B cell (primary cell): ENCODE measurements around the gene FRMD7. TPM values are rescaled to one million over a fixed set of nuclear protein-coding genes. Genes with fewer than 3 reads are reported as not detected.

Experiments
- ATAC-seq: fragments of 200-7000 bp; cut with Tn5 transposase; one replicate; pipeline ENCODE4 v1.10.0; 2021; ENCODE audit warnings: low read depth, mild to moderate bottlenecking, moderate number of reproducible peaks, moderate library complexity
- CTCF ChIA-PET: fragments of 350-600 bp; sonication (Branson Sonifier 250); formaldehyde crosslinking; loops from one replicate; lab custom pipeline; 2021; ENCODE audit warnings: antibody characterized with exemption, inconsistent platforms; lab: Charles Lee
- POLR2A ChIA-PET: fragments of 350-600 bp; sonication (Branson Sonifier 250); formaldehyde crosslinking; loops from one replicate; lab custom pipeline; 2021; ENCODE audit warnings: antibody characterized with exemption; lab: Charles Lee
- DNase-seq: peaks from one replicate; pipeline ENCODE4 v3.0.0; 2013
- H2AFZ ChIP-seq: 2 replicates; pipeline ENCODE4 v1.6.1; 2012; ENCODE audit warnings: mild to moderate bottlenecking, low read depth, low read length; ENCODE audit not compliant: insufficient read depth, poor library complexity, severe bottlenecking
- H3K27ac ChIP-seq, 2 donors: 1 replicate in 1 of 2; 2 replicates in 1 of 2; pipeline ENCODE4 v1.5.1; 2012 to 2013; ENCODE audit warnings: low read length in 2 of 2, mild to moderate bottlenecking in 2 of 2, moderate library complexity in 1 of 2
- H3K27me3 ChIP-seq, 4 experiments: fragments of 200-600 bp in 1 of 4; sonication (generic) in 1 of 4; replicated peaks in 1 of 4; 1 replicate in 2 of 4; 2 replicates in 2 of 4; pipeline versions ENCODE4 v1.6.1 to v1.7.0; 2013 to 2016; ENCODE audit warnings: low read length in 3 of 4, mild to moderate bottlenecking in 2 of 4, mixed read lengths in 1 of 4, moderate library complexity in 1 of 4; ENCODE audit not compliant: insufficient read depth in 4 of 4, control insufficient read depth in 3 of 4; ENCODE audit errors: control extremely low read depth in 1 of 4
- H3K36me3 ChIP-seq, 2 experiments: replicated peaks in 1 of 2; 1 replicate in 1 of 2; 2 replicates in 1 of 2; pipeline versions ENCODE4 v1.6.1 to v1.7.1; 2013; ENCODE audit warnings: low read length in 1 of 2; ENCODE audit not compliant: insufficient read depth in 2 of 2, control insufficient read depth in 1 of 2; ENCODE audit errors: control extremely low read depth in 1 of 2, extremely low read depth in 1 of 2
- H3K4me1 ChIP-seq, 2 donors: fragments of 200-600 bp in 1 of 2; sonication (generic) in 1 of 2; 1 replicate in 1 of 2; 2 replicates in 1 of 2; pipeline versions ENCODE4 v1.5.1 to v1.6.1; 2013 to 2017; ENCODE audit warnings: low read length in 2 of 2; ENCODE audit not compliant: control insufficient read depth in 2 of 2, insufficient read depth in 2 of 2
- H3K4me2 ChIP-seq: replicated peaks from 2 replicates; pipeline ENCODE3; 2012; ENCODE audit warnings: mild to moderate bottlenecking, low read depth, low read length; ENCODE audit not compliant: poor library complexity, severe bottlenecking
- H3K4me3 ChIP-seq, 5 experiments: fragments of 200-600 bp in 1 of 5; sonication (generic) in 1 of 5; 1 replicate in 3 of 5; 2 replicates in 2 of 5; pipeline versions ENCODE4 v1.5.1 to v1.7.0; 2011 to 2016; ENCODE audit warnings: low read length in 4 of 5, mild to moderate bottlenecking in 4 of 5, low read depth in 2 of 5, control low read depth in 1 of 5, moderate library complexity in 1 of 5; ENCODE audit not compliant: insufficient read depth in 1 of 5; ENCODE audit errors: control extremely low read depth in 1 of 5, extremely low read depth in 1 of 5
- H3K79me2 ChIP-seq: fragments of 200-600 bp; sonication (generic); one replicate; pipeline ENCODE4 v1.6.0; 2016; ENCODE audit warnings: low read length; ENCODE audit not compliant: control insufficient read depth, insufficient read depth
- H3K9ac ChIP-seq: fragments of 200-600 bp; sonication (generic); 2 replicates; pipeline ENCODE4 v1.6.1; 2017; ENCODE audit warnings: mild to moderate bottlenecking, low read length, moderate library complexity
- H3K9me3 ChIP-seq, 3 donors: one replicate each; pipeline versions ENCODE4 v1.6.1 to v1.7.1; 2013; ENCODE audit warnings: low read length in 2 of 3; ENCODE audit not compliant: control insufficient read depth in 2 of 3, insufficient read depth in 1 of 3; ENCODE audit errors: control extremely low read depth in 1 of 3
- H4K20me1 ChIP-seq: 2 replicates; pipeline ENCODE4 v1.6.0; 2012; ENCODE audit warnings: mild to moderate bottlenecking, low read length; ENCODE audit not compliant: insufficient read depth, control insufficient read depth, poor library complexity, severe bottlenecking
- H3K27ac Mint-ChIP-seq: one replicate; pipeline ENCODE4 v1.8.0; 2021; ENCODE audit warnings: mixed read lengths
- H3K27me3 Mint-ChIP-seq: one replicate; pipeline ENCODE4 v1.8.0; 2021; ENCODE audit warnings: mixed read lengths
- H3K4me1 Mint-ChIP-seq: one replicate; pipeline ENCODE4 v1.8.0; 2021; ENCODE audit warnings: mixed read lengths
- H3K4me3 Mint-ChIP-seq: one replicate; pipeline ENCODE4 v1.8.0; 2021; ENCODE audit warnings: mixed read lengths
- H3K9me3 Mint-ChIP-seq: one replicate; pipeline ENCODE4 v1.8.0; 2022; ENCODE audit warnings: mixed read lengths; ENCODE audit not compliant: insufficient read depth
- CTCF ChIP-seq: fragments of 200-600 bp; IDR thresholded peaks from one replicate; pipeline ENCODE4 v1.8.0; 2022; ENCODE audit warnings: antibody characterized with exemption, mild to moderate bottlenecking
- EZH2 ChIP-seq: IDR thresholded peaks from 2 replicates; pipeline ENCODE4 v1.6.1; 2012; ENCODE audit warnings: borderline replicate concordance, low read depth, mild to moderate bottlenecking, moderate library complexity, low read length; ENCODE audit not compliant: insufficient read depth, poor library complexity, severe bottlenecking
- WGBS: methylation state at CpG from one replicate; pipeline ENCODE4 v1.1.5; 2013; ENCODE audit warnings: missing lambda C conversion rate; ENCODE audit not compliant: insufficient coverage; 5-methylcytosine and 5-hydroxymethylcytosine counted together
- intact Hi-C: fragments of 100-400 bp; cut with micrococcal nuclease; formaldehyde crosslinking; loops from one replicate; pipeline ENCODE4 v1.10.0; 2022
- polyA plus RNA-seq: library from polyadenylated mRNA; depleted of rRNA; stranded (reverse); fragments of >200 nt; gene quantifications from 2 replicates; pipeline ENCODE4 v1.2.3, GENCODE V29; 2012
- total RNA-seq, 2 donors: library from RNA; stranded (reverse); fragments of 120-200 nt in 1 of 2; gene quantifications; 1 replicate in 1 of 2; 2 replicates in 1 of 2; pipeline versions ENCODE4 v1.2.3 to v1.2.4, GENCODE V29; 2013 to 2022

The FRMD7 gene
- total and polyA plus RNA-seq, 2 donors (not counting 1 experiment from before 2014, with no cell fraction given): not detected

GRCh38 chrX:132077912-132078311 lies 49.9 kb downstream of the FRMD7 start:
- TF ChIP-seq EZH2 (no peak), CTCF (no peak)
- peaks cover 0 to 10% of the 10 kb centered on the region in 2 experiments for H3K36me3 ChIP-seq
- Mint-ChIP-seq H3K4me1 (no peaks in the 10 kb centered on the region), H3K4me3 (no peak overlapping the region), H3K9me3 (no peaks in the 10 kb centered on the region), H3K27me3 (no peaks in the 10 kb centered on the region), H3K27ac (no peak overlapping the region)
- H2AFZ ChIP-seq: no peak overlapping the region
- no peak overlapping the region for H3K27ac ChIP-seq
- no peak for ATAC-seq
- CTCF ChIA-PET: no interaction called here
- H3K9me3 ChIP-seq: no peaks in the 10 kb centered on the region
- no peak overlapping the region for H3K9ac ChIP-seq
- no peak for DNase-seq
- intact Hi-C loops: no loop called here
- POLR2A ChIA-PET: no interaction called here
- 100% methylated on average over 1 of the region's 3 CpGs for whole genome bisulfite sequencing
- no peak overlapping the region for H3K4me2 ChIP-seq
- H4K20me1 ChIP-seq: no peaks in the 10 kb centered on the region
- no peaks in the 10 kb centered on the region for H3K27me3 ChIP-seq
- H3K4me1 ChIP-seq: no peaks in the 10 kb centered on the region
- H3K79me2 ChIP-seq: no peaks in the 10 kb centered on the region
- H3K4me3 ChIP-seq: no peak overlapping the region

GRCh38 chrX:132077414-132077813 lies 50.4 kb downstream of the FRMD7 start:
- Mint-ChIP-seq H3K4me3 (no peak overlapping the region), H3K4me1 (no peaks in the 10 kb centered on the region), H3K9me3 (no peaks in the 10 kb centered on the region), H3K27me3 (no peaks in the 10 kb centered on the region), H3K27ac (no peak overlapping the region)
- no peak for TF ChIP-seq CTCF
- no peak for TF ChIP-seq EZH2
- no peaks in the 10 kb centered on the region for H3K79me2 ChIP-seq
- no peak overlapping the region for H3K4me2 ChIP-seq
- no CpG with 5 or more reads among the region's 1 CpG for WGBS
- no peaks in the 10 kb centered on the region for H3K27me3 ChIP-seq
- H3K4me3 ChIP-seq: no peak overlapping the region
- H3K9me3 ChIP-seq: no peaks in the 10 kb centered on the region
- POLR2A ChIA-PET: no interaction called here
- intact Hi-C loops: no loop called here
- DNase-seq (no peak), ATAC-seq (no peak)
- H4K20me1 ChIP-seq: no peaks in the 10 kb centered on the region
- H2AFZ ChIP-seq: no peak overlapping the region
- H3K27ac ChIP-seq: no peak overlapping the region
- H3K9ac ChIP-seq: no peak overlapping the region
- no peaks in the 10 kb centered on the region for H3K4me1 ChIP-seq
- H3K36me3 ChIP-seq: peaks cover 0 to 15% of the 10 kb centered on the region in 2 experiments
- CTCF ChIA-PET: interaction anchor here (1.5 kb wide), 1 partner anchor 235 kb away, joined by 3 read pairs; no protein-coding TSS in a partner anchor
